HepG2 (cell line): Measurements from ENCODE around the gene LRRC51. TPM values are rescaled to one million over a fixed set of nuclear protein-coding genes. Genes with fewer than 3 reads are reported as not detected.

Experiments
- ATF7 ChIP-seq, 2 experiments: fragments of 450-650 bp in 1 of 2; sonication (generic) in 1 of 2; formaldehyde crosslinking in 1 of 2; IDR thresholded peaks; 2 replicates each; pipeline versions ENCODE4 v1.4.0 to v1.6.1; 2016 to 2020; ENCODE audit warnings: antibody characterized with exemption in 1 of 2, mild to moderate bottlenecking in 1 of 2, missing genetic modification reagents in 1 of 2
- HCFC1 ChIP-seq: fragments of 150-350 bp; IDR thresholded peaks from 2 replicates; pipeline ENCODE4 v1.6.1; 2014; ENCODE audit warnings: low read depth, low read length
- HDAC6 ChIP-seq: fragments of 200-600 bp; sonication (generic); IDR thresholded peaks from 2 replicates; pipeline ENCODE4 v1.7.0; 2017; ENCODE audit warnings: mild to moderate bottlenecking, antibody characterized with exemption, low read length, low read depth
- IRF1 ChIP-seq: sonication (generic); formaldehyde crosslinking; IDR thresholded peaks from 2 replicates; pipeline ENCODE4 v1.4.0; 2020; ENCODE audit warnings: low read depth, mild to moderate bottlenecking, missing genetic modification reagents
- KDM5A ChIP-seq: fragments of 200-600 bp; sonication (generic); IDR thresholded peaks from 2 replicates; pipeline ENCODE4 v1.7.0; 2018; ENCODE audit warnings: antibody characterized with exemption, mild to moderate bottlenecking, low read length, borderline replicate concordance
- POLR2G ChIP-seq: fragments of 200-400 bp; formaldehyde crosslinking; IDR thresholded peaks from 2 replicates; pipeline ENCODE4 v1.6.1; 2018; ENCODE audit warnings: mild to moderate bottlenecking, low read depth, low read length, moderate library complexity
- SUZ12 ChIP-seq: fragments of 150-350 bp; IDR thresholded peaks from 2 replicates; pipeline ENCODE4 v1.6.1; 2014; ENCODE audit warnings: low read depth, low read length
- UBTF ChIP-seq: sonication (generic); formaldehyde crosslinking; IDR thresholded peaks from 2 replicates; pipeline ENCODE4 v1.4.0; 2020; ENCODE audit warnings: mild to moderate bottlenecking, missing genetic modification reagents
- ZEB1 ChIP-seq: IDR thresholded peaks from 2 replicates; pipeline ENCODE4 v1.6.1; 2012; ENCODE audit warnings: mild to moderate bottlenecking, low read depth, inconsistent platforms; ENCODE audit not compliant: insufficient replicate concordance
- ZNF143 ChIP-seq: sonication (generic); formaldehyde crosslinking; IDR thresholded peaks from 2 replicates; pipeline ENCODE4 v1.4.0; 2020; ENCODE audit warnings: missing genetic modification reagents
- ZNF230 ChIP-seq: sonication (generic); formaldehyde crosslinking; IDR thresholded peaks from 2 replicates; pipeline ENCODE4 v1.4.0; 2020; ENCODE audit warnings: mild to moderate bottlenecking, missing genetic modification reagents
- ZNF569 ChIP-seq: sonication (generic); formaldehyde crosslinking; IDR thresholded peaks from 2 replicates; pipeline ENCODE4 v1.5.0; 2020; ENCODE audit warnings: mild to moderate bottlenecking, missing genetic modification reagents, moderate library complexity, borderline replicate concordance
- ZNF704 ChIP-seq: sonication (generic); formaldehyde crosslinking; IDR thresholded peaks from 2 replicates; pipeline ENCODE4 v1.8.1; 2023; ENCODE audit warnings: mild to moderate bottlenecking, inconsistent platforms, moderate library complexity, missing genetic modification reagents, borderline replicate concordance
- ZNF749 ChIP-seq: sonication (generic); formaldehyde crosslinking; IDR thresholded peaks from 2 replicates; pipeline ENCODE4 v1.8.0; 2022; ENCODE audit warnings: mild to moderate bottlenecking, missing genetic modification reagents, moderate library complexity, borderline replicate concordance
- ZNF883 ChIP-seq: sonication (generic); formaldehyde crosslinking; IDR thresholded peaks from 2 replicates; pipeline ENCODE4 v1.5.1; 2020; ENCODE audit warnings: mild to moderate bottlenecking, missing genetic modification reagents; ENCODE audit errors: not compliant biosample characterization
- ZNF891 ChIP-seq: sonication (generic); formaldehyde crosslinking; IDR thresholded peaks from 2 replicates; pipeline ENCODE4 v1.5.0; 2020; ENCODE audit warnings: mild to moderate bottlenecking, missing genetic modification reagents
- polyA plus RNA-seq, 8 experiments: library from polyadenylated mRNA; depleted of rRNA in 3 of 8; stranded (reverse) in 7 of 8; unstranded in 1 of 8; fragments of >200 nt; fragmentation: Illumina TruSeq in 4 of 8; extraction: Trizol in 4 of 8; gene quantifications; 2 replicates each; pipeline versions ENCODE4 v1.2.1 to v1.2.3, GENCODE V29; 2011 to 2016; ENCODE audit warnings: low read depth in 4 of 8, missing spikeins in 1 of 8, mixed read lengths in 1 of 8; ENCODE audit not compliant: insufficient read depth in 1 of 8
- total RNA-seq, 5 experiments: library from RNA; depleted of rRNA; stranded (reverse); fragments of >200 nt; fragmentation: Illumina TruSeq; extraction: Trizol; gene quantifications; 2 replicates each; pipeline ENCODE4 v1.2.3, GENCODE V29; 2016; ENCODE audit warnings: low read depth in 1 of 5
- TF ChIP-seq, protein P1 (sequence below): sonication (generic); formaldehyde crosslinking; IDR thresholded peaks from 2 replicates; pipeline ENCODE4 v1.4.0; 2020; ENCODE audit warnings: low read depth, mild to moderate bottlenecking, missing genetic modification reagents
- TF ChIP-seq, protein P2 (sequence below): sonication (generic); formaldehyde crosslinking; IDR thresholded peaks from 2 replicates; pipeline ENCODE4 v1.4.0; 2020; ENCODE audit warnings: mild to moderate bottlenecking, missing genetic modification reagents
- TF ChIP-seq, protein P3 (sequence below): sonication (generic); formaldehyde crosslinking; IDR thresholded peaks from 2 replicates; pipeline ENCODE4 v1.5.0; 2020; ENCODE audit warnings: mild to moderate bottlenecking, missing genetic modification reagents

The LRRC51 gene
- total and polyA plus RNA-seq, 2 of the 13 experiments (the other 11 are each of a cell fraction or from before 2014, with no cell fraction given), result 5.3 to 6.0 TPM

GRCh38 chr11:72080326-72081183, at the start of gene LRRC51, which contains the start of gene NUMA1 (continued):
- TF ChIP-seq, protein P1, sequence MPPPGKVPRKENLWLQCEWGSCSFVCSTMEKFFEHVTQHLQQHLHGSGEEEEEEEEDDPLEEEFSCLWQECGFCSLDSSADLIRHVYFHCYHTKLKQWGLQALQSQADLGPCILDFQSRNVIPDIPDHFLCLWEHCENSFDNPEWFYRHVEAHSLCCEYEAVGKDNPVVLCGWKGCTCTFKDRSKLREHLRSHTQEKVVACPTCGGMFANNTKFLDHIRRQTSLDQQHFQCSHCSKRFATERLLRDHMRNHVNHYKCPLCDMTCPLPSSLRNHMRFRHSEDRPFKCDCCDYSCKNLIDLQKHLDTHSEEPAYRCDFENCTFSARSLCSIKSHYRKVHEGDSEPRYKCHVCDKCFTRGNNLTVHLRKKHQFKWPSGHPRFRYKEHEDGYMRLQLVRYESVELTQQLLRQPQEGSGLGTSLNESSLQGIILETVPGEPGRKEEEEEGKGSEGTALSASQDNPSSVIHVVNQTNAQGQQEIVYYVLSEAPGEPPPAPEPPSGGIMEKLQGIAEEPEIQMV (CRISPR knock-in tag), result no peak
- peak; percentile 96 for TF ChIP-seq ZNF143
- peak; percentile 92 for TF ChIP-seq HCFC1
- TF ChIP-seq ZNF883 (CRISPR knock-in tag), result no peak
- TF ChIP-seq ATF7 (IDR thresholded peaks at IDR 0.05), result no peak
- no peak for TF ChIP-seq ATF7 (CRISPR knock-in tag; IDR thresholded peaks at IDR 0.05)
- TF ChIP-seq ZEB1, result peak; percentile 36
- TF ChIP-seq HDAC6, result no peak
- TF ChIP-seq, protein P2, sequence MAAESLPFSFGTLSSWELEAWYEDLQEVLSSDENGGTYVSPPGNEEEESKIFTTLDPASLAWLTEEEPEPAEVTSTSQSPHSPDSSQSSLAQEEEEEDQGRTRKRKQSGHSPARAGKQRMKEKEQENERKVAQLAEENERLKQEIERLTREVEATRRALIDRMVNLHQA (CRISPR knock-in tag), result no peak
- TF ChIP-seq ZNF569 (CRISPR knock-in tag), result no peak
- TF ChIP-seq ZNF749, result peak; percentile 72; the same call in 1 of the 2 replicates
- no peak for TF ChIP-seq ZNF230
- TF ChIP-seq ZNF704, result no peak
- peak; percentile 82 for TF ChIP-seq POLR2G
- peak; percentile 73 for TF ChIP-seq SUZ12
- no peak for TF ChIP-seq ZNF891 (CRISPR knock-in tag)
- TF ChIP-seq KDM5A, result peak; percentile 79; the same call in 1 of the 2 replicates
- TF ChIP-seq UBTF, result no peak
- TF ChIP-seq, protein P3, sequence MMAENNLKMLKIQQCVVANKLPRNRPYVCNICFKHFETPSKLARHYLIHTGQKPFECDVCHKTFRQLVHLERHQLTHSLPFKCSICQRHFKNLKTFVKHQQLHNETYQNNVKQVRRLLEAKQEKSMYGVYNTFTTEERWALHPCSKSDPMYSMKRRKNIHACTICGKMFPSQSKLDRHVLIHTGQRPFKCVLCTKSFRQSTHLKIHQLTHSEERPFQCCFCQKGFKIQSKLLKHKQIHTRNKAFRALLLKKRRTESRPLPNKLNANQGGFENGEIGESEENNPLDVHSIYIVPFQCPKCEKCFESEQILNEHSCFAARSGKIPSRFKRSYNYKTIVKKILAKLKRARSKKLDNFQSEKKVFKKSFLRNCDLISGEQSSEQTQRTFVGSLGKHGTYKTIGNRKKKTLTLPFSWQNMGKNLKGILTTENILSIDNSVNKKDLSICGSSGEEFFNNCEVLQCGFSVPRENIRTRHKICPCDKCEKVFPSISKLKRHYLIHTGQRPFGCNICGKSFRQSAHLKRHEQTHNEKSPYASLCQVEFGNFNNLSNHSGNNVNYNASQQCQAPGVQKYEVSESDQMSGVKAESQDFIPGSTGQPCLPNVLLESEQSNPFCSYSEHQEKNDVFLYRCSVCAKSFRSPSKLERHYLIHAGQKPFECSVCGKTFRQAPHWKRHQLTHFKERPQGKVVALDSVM (CRISPR knock-in tag), result no peak
- TF ChIP-seq IRF1 (CRISPR knock-in tag), result no peak
